H54 (cell line): ENCODE data around the gene TPMT.
A peak's percentile ranks its signal among the peaks of the same experiment; 100 is the strongest.
"Not testable (repeated sequence)": the region's sequence is repeated elsewhere in the genome, so short reads cannot be mapped to it uniquely, and the experiment has no call there.

ENCODE experiments used
- DNase-seq: peaks from one replicate; pipeline ENCODE4 v3.0.0; 2011; ENCODE audit warnings: low spot score, mixed read lengths; ENCODE audit not compliant: insufficient read length
- FAIRE-seq: peaks from 3 replicates; lab custom pipeline; 2011; peaks lifted over from hg19 to GRCh38; lab: Jason Lieb, UNC
- POLR2A ChIP-seq: IDR thresholded peaks from 2 replicates; pipeline ENCODE4 v1.6.1; 2011; ENCODE audit warnings: low read depth, mild to moderate bottlenecking, low read length

TPMT gene

GRCh38 chr6:18168264-18168663, 13.4 kb upstream of the TPMT start:
- no peak for DNase-seq
- TF ChIP-seq POLR2A = no peak
- no peak for FAIRE-seq

GRCh38 chr6:18166312-18167036, 11.6 kb upstream of the TPMT start:
- no peak for TF ChIP-seq POLR2A
- DNase-seq = no peak
- FAIRE-seq = no peak

GRCh38 chr6:18165751-18166150, 10.9 kb upstream of the TPMT start:
- FAIRE-seq (no peak), DNase-seq (no peak)
- TF ChIP-seq POLR2A = no peak

GRCh38 chr6:18162401-18162800, 7.5 kb upstream of the TPMT start:
- FAIRE-seq (no peak), DNase-seq (no peak)
- no peak for TF ChIP-seq POLR2A

GRCh38 chr6:18161431-18161830, 6.6 kb upstream of the TPMT start:
- no peak for FAIRE-seq
- DNase-seq = no peak
- TF ChIP-seq POLR2A = no peak

GRCh38 chr6:18160911-18161310, 6.0 kb upstream of the TPMT start:
- no peak for TF ChIP-seq POLR2A
- FAIRE-seq (no peak), DNase-seq (no peak)

GRCh38 chr6:18155864-18156421, 1.1 kb upstream of the TPMT start:
- TF ChIP-seq POLR2A = no peak
- FAIRE-seq (peak; percentile 58), DNase-seq (peak; percentile 40)

- peak; percentile 89 for DNase-seq
- peak; percentile 80 for TF ChIP-seq POLR2A
- peak; percentile 36 for FAIRE-seq
Measured at GRCh38 chr6:18155150-18155863, 430 bp upstream of the TPMT start, which contains the start of gene KDM1B. Gene KDM1B, plus strand, starts transcription at chr6:18155422. Its CDS starts 4,474 bp downstream, at chr6:18159896.

GRCh38 chr6:18153311-18153703, 1.6 kb downstream of the TPMT start:
- no peak for FAIRE-seq
- no peak for DNase-seq
- TF ChIP-seq POLR2A = no peak

- TF ChIP-seq POLR2A = no peak
- DNase-seq = no peak
- no peak for FAIRE-seq
Measured at GRCh38 chr6:18151801-18152200, 3.1 kb downstream of the TPMT start.

- not testable (repeated sequence) for FAIRE-seq, DNase-seq
Measured at GRCh38 chr6:18151391-18151790, 3.5 kb downstream of the TPMT start.

- DNase-seq (peak; percentile 29), FAIRE-seq (peak; percentile 100)
- no peak for TF ChIP-seq POLR2A
Measured at GRCh38 chr6:18148304-18149025, 6.4 kb downstream of the TPMT start.

GRCh38 chr6:18147616-18148015, 7.3 kb downstream of the TPMT start:
- no peak for TF ChIP-seq POLR2A
- DNase-seq = no peak
- no peak for FAIRE-seq

- TF ChIP-seq POLR2A = no peak
- FAIRE-seq = peak; percentile 88
- DNase-seq = peak; percentile 22
Measured at GRCh38 chr6:18147160-18147559, 7.7 kb downstream of the TPMT start.
